HG02763 (cell line): ENCODE data around the gene NUMB.
A peak's percentile ranks its signal among the peaks of the same experiment; 100 is the strongest.

Source experiments
- ATAC-seq: cut with Tn5 transposase; IDR thresholded peaks from one replicate; pipeline ENCODE4 v1.9.1; 2021; ENCODE audit warnings: mild to moderate bottlenecking, moderate library complexity; ENCODE audit not compliant: unreplicated experiment

The NUMB gene

GRCh38 chr14:73458183-73458976 lies at the start of gene NUMB:
TSS of gene NUMB (minus strand) at chr14:73458546. CDS start at chr14:73355751, 102,795 bp downstream.
- ATAC-seq = peak; percentile 95

GRCh38 chr14:73503648-73504047 lies 45.3 kb upstream of the NUMB start:
- ATAC-seq = no peak

- no peak for ATAC-seq
These were observed 43.8 kb upstream of the NUMB start for GRCh38 chr14:73502017-73502619.

- no peak for ATAC-seq
These were observed 42.0 kb upstream of the NUMB start for GRCh38 chr14:73500360-73500759.

GRCh38 chr14:73494593-73494992 lies 36.2 kb upstream of the NUMB start:
- no peak for ATAC-seq

GRCh38 chr14:73492670-73493069 lies 34.3 kb upstream of the NUMB start:
- no peak for ATAC-seq

- ATAC-seq = no peak
These were observed 33.8 kb upstream of the NUMB start for GRCh38 chr14:73492043-73492552.

- ATAC-seq = peak; percentile 42
These were observed 33.1 kb upstream of the NUMB start for GRCh38 chr14:73491256-73492042.

- no peak for ATAC-seq
These were observed 31.3 kb upstream of the NUMB start for GRCh38 chr14:73489481-73490175.

- no peak for ATAC-seq
These were observed 20.3 kb upstream of the NUMB start for GRCh38 chr14:73478684-73479083.

- no peak for ATAC-seq
These were observed 19.4 kb upstream of the NUMB start for GRCh38 chr14:73477618-73478266.

GRCh38 chr14:73476451-73476931 lies 18.1 kb upstream of the NUMB start:
- no peak for ATAC-seq

GRCh38 chr14:73474952-73475351 lies 16.6 kb upstream of the NUMB start:
- ATAC-seq = no peak

GRCh38 chr14:73472185-73473114 lies 14.1 kb upstream of the NUMB start:
- ATAC-seq = no peak

GRCh38 chr14:73471582-73472184 lies 13.3 kb upstream of the NUMB start:
- no peak for ATAC-seq

- no peak for ATAC-seq
These were observed 10.6 kb upstream of the NUMB start for GRCh38 chr14:73468828-73469375.

- ATAC-seq = no peak
These were observed 9.5 kb upstream of the NUMB start for GRCh38 chr14:73467800-73468199.

GRCh38 chr14:73467377-73467776 lies 9.0 kb upstream of the NUMB start:
- no peak for ATAC-seq
